Cardiac muscle cell (in vitro differentiated cells and primary cell): Measurements from ENCODE around the gene PDZD2. TPM values are rescaled to one million over a fixed set of nuclear protein-coding genes. Genes with fewer than 3 reads are reported as not detected.
"Not testable (repeated sequence)": the region's sequence is repeated elsewhere in the genome, so short reads cannot be mapped to it uniquely, and the experiment has no call there.

Experiments used
- DNase-seq, 2 donors: peaks; one replicate each; pipeline versions ENCODE4 v3.0.0 to v3.0.0-alpha.2; 2010 to 2017; ENCODE audit warnings: low read depth in 1 of 2, low spot score in 1 of 2
- H3K27ac ChIP-seq: fragments of 200-600 bp; sonication (generic); 2 replicates; pipeline ENCODE4 v1.5.1; 2016
- H3K27me3 ChIP-seq: fragments of 200-600 bp; sonication (generic); 2 replicates; pipeline ENCODE4 v1.6.0; 2016; ENCODE audit warnings: control low read depth
- H3K36me3 ChIP-seq: fragments of 200-600 bp; sonication (generic); 2 replicates; pipeline ENCODE4 v1.5.1; 2016; ENCODE audit warnings: control low read depth
- H3K4me1 ChIP-seq: fragments of 200-600 bp; sonication (generic); 2 replicates; pipeline ENCODE4 v1.8.1; 2017; ENCODE audit warnings: low read depth, mild to moderate bottlenecking, mixed run types
- H3K4me3 ChIP-seq: fragments of 200-600 bp; sonication (generic); 2 replicates; pipeline ENCODE4 v1.5.1; 2016; ENCODE audit warnings: mild to moderate bottlenecking
- H3K9me3 ChIP-seq: fragments of 200-600 bp; sonication (generic); 2 replicates; pipeline ENCODE4 v1.5.1; 2017; ENCODE audit warnings: low read depth, mild to moderate bottlenecking, control low read depth
- polyA plus RNA-seq: library from polyadenylated mRNA; unstranded; fragments of >200 nt; fragmentation: Nextera tagmentation; extraction: Ambion mirVana; gene quantifications from 2 replicates; pipeline ENCODE4 v1.2.1, GENCODE V29; 2016
- total RNA-seq: library from RNA; depleted of rRNA; stranded (reverse); fragments of >200 nt; gene quantifications from 2 replicates; pipeline ENCODE4 v1.2.3, GENCODE V29; 2016
- TF ChIP-seq, protein P1 (sequence below): IDR thresholded peaks from 2 replicates; pipeline ENCODE4 v1.5.1; 2012; ENCODE audit warnings: low read depth, mild to moderate bottlenecking, low read length

The PDZD2 gene
- total and polyA plus RNA-seq, 2 experiments from 2014 or later, result 3.0 to 3.5 TPM

DNA sequence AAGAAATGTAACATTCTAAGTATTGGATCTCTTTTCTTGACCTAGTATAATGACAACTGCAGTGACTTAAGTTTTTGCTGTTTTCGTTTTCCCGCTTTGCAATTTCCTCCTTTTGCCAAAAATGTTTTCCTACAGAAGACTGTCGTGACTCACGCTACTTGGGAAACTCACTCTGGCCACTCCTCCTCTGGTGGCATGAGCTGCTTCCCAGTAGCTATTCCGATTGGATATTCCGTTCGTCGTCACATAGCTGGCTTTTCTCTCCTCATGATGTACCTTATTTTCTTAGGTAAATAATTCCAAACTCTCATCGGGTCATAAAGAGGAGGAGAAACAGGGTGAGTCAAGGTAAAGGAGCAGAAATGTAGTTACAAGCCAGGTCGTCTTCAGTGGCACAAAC, 470.3 kb downstream of the PDZD2 start:
- TF ChIP-seq, protein P1, sequence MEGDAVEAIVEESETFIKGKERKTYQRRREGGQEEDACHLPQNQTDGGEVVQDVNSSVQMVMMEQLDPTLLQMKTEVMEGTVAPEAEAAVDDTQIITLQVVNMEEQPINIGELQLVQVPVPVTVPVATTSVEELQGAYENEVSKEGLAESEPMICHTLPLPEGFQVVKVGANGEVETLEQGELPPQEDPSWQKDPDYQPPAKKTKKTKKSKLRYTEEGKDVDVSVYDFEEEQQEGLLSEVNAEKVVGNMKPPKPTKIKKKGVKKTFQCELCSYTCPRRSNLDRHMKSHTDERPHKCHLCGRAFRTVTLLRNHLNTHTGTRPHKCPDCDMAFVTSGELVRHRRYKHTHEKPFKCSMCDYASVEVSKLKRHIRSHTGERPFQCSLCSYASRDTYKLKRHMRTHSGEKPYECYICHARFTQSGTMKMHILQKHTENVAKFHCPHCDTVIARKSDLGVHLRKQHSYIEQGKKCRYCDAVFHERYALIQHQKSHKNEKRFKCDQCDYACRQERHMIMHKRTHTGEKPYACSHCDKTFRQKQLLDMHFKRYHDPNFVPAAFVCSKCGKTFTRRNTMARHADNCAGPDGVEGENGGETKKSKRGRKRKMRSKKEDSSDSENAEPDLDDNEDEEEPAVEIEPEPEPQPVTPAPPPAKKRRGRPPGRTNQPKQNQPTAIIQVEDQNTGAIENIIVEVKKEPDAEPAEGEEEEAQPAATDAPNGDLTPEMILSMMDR, result no peak
- Histone ChIP-seq H3K4me1 (peaks cover 21% of the 10 kb centered on the region), H3K9me3 (no peaks in the 10 kb centered on the region), H3K27ac (peak overlapping the region; percentile 47), H3K4me3 (no peak overlapping the region), H3K27me3 (no peaks in the 10 kb centered on the region), H3K36me3 (peaks cover 20% of the 10 kb centered on the region)
- peak in 1 of 2 donors; percentile 41 for DNase-seq

DNA sequence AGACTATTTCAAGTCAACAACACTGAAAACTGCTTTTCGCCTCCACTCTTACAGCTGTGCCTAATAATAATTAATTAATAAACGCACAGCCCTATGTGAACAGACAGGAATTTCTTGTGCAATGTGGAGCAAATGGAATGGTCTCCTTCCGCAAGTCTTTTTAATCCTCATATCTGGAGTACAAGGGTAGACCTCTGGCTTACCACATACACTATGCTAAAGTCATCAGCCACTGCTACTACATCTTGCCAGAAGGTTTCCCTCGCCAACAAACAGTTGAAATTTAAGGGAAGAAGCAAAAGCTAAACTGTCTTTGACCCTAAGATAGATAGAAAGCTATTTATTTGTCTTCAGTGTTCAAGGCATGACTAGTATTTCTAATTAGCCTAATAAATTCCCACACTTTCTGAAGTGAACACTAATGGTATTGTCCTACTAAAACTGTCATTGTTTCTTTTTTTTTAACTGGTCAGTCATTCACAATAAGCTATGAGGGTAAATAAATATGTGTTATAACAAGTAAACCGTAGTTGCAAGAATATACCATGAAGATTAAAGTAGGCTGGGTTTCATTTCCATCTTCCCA, 471.3 kb downstream of the PDZD2 start:
- Histone ChIP-seq H3K4me3 (no peak overlapping the region), H3K27me3 (no peaks in the 10 kb centered on the region), H3K27ac (peak overlapping the region; percentile 47), H3K4me1 (peaks cover 21% of the 10 kb centered on the region), H3K36me3 (peaks cover 20% of the 10 kb centered on the region), H3K9me3 (no peaks in the 10 kb centered on the region)
- TF ChIP-seq, protein P1, result no peak
- peak in 1 of 2 donors; percentile 16 for DNase-seq

DNA sequence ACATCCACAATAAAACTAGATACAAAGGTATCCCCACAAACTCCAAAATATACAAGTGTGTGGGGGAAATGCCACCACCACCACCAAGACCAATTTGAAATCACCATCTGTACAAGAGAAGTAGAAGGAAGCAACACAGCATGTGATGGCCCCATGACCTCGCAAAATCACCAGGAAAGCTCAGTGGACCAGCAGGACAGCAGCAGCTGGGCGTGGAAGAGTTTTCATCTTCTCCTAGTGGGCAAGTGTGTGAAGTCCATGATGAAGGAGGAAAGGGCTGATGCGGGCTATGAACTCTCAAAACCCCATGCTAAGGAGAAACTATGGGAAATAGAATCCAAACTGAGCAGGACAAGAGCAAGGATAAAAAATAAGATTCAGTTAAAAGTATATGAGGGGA, 477.1 kb downstream of the PDZD2 start:
- Histone ChIP-seq H3K4me3 (no peak overlapping the region), H3K27me3 (no peaks in the 10 kb centered on the region), H3K4me1 (no peaks in the 10 kb centered on the region), H3K27ac (peak overlapping the region; percentile 0), H3K9me3 (no peaks in the 10 kb centered on the region), H3K36me3 (peaks cover 19% of the 10 kb centered on the region)
- TF ChIP-seq, protein P1, result no peak
- no peak for DNase-seq

DNA sequence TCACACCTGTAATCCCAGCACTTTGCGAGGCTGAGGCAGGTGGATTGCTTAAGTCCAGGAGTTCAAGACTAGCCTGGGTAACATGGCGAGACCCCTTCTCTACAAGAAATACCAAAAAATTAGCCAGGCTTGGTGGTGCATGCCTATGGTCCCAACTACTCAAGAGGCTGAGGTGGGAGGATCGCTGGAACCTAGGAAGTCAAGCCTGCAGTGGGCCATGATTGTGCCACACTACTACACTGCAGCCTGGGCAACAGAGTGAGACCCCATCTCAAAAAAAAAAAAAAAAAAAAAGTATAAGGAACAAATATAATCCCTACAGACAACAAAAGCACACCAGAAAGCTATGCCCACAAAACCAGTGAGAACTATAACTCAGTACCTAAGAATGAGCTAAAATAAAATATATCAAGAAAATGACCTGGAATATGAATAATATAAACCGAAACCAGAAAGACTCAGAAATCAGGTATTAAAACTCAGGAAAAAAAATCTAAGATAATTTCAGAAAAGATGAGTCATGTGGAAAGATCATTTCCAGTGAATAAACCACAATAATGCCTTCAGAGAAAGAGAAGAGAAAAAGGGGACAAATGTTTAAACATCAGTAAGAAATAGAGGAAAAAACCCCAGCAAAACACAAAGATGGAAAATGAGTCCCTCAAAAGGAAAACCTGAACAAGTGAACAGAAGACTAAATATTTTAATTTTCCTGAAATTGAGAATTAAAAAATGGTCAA, 477.8 kb downstream of the PDZD2 start:
- Histone ChIP-seq H3K27me3 (no peaks in the 10 kb centered on the region), H3K4me1 (no peaks in the 10 kb centered on the region), H3K27ac (peak overlapping the region; percentile 0), H3K4me3 (no peak overlapping the region), H3K36me3 (peaks cover 19% of the 10 kb centered on the region), H3K9me3 (no peaks in the 10 kb centered on the region)
- no peak for DNase-seq
- TF ChIP-seq, protein P1, result no peak

DNA sequence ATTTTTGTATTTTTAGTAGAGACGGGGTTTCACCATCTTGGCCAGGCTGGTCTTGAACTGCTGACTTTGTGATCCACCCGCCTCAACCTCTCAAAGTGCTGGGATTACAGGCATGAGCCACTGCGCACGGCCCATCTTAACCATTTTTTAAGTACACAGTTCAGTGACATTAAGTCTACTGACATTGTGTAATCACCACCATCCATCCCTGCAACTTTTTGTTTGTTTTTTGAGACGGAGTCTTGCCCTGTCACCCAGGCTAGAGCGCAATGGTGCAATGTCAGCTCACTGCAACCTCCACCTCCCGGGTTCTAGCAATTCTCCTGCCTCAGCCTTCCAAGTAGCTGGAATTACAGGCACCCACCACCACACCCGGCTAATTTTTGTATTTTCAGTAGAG, 480.0 kb downstream of the PDZD2 start:
- H3K27me3 ChIP-seq, DNase-seq, H3K9me3 ChIP-seq, H3K4me3 ChIP-seq, H3K4me1 ChIP-seq, H3K27ac ChIP-seq: not testable (repeated sequence)
- H3K36me3 ChIP-seq, result peaks cover 10% of the 10 kb centered on the region
